ENCODE results near the gene RYR3. TPM values are rescaled to one million over a fixed set of nuclear protein-coding genes. Genes with fewer than 3 reads are reported as not detected.

Gene RYR3
- total RNA-seq, 2 experiments from 2014 or later, result 0.06 to 0.32 TPM

- DNase-seq (ENCODE audit: low spot score), result no peak
- Histone ChIP-seq H3K27ac (ENCODE audit: low read depth, low read length, poor library complexity, severe bottlenecking) (no peak overlapping the region), H2AFZ (ENCODE audit: low read length) (0 out of 2 replicates have a peak overlapping the region, but pooled peaks have one; percentile 14), H3K9me2 (ENCODE audit: insufficient read depth, low read length) (no peaks in the 10 kb centered on the region), H3K4me3 (ENCODE audit: low read depth, low read length, poor library complexity, severe bottlenecking) (no peak overlapping the region), H3K79me2 (ENCODE audit: insufficient read depth, low read depth, low read length) (no peaks in the 10 kb centered on the region), H3K4me1 (ENCODE audit: insufficient read depth, low read length, poor library complexity, severe bottlenecking) (peaks cover 28% of the 10 kb centered on the region), H3K36me3 (ENCODE audit: insufficient read depth, low read length) (no peaks in the 10 kb centered on the region), H4K20me1 (ENCODE audit: insufficient read depth, low read length) (no peaks in the 10 kb centered on the region), H3K4me2 (ENCODE audit: low read length) (peak overlapping the region; percentile 0; the same call in 1 of the 2 replicates), H3K9me3 (ENCODE audit: low read length) (no peaks in the 10 kb centered on the region)
- TF ChIP-seq CTCF (conservative IDR thresholded peaks at IDR 0.05; ENCODE audit: low read length) (no peak), EZH2phosphoT487 (IDR thresholded peaks at IDR 0.05; ENCODE audit: borderline replicate concordance, low read depth, low read length) (no peak)
- no TSS peak for BruUV-seq (replicated peaks)
- intact Hi-C loops (cut with micrococcal nuclease; ENCODE audit: unreplicated experiment), result no loop called here
- POLR2A ChIA-PET, result no interaction called here
- CTCF ChIA-PET (ENCODE audit: unreplicated experiment), result no interaction called here
Measured at GRCh38 chr15:33678176-33678575, 367.4 kb downstream of the RYR3 start.

- TF ChIP-seq CTCF (conservative IDR thresholded peaks at IDR 0.05; ENCODE audit: low read length) (no peak), EZH2phosphoT487 (IDR thresholded peaks at IDR 0.05; ENCODE audit: borderline replicate concordance, low read depth, low read length) (no peak)
- BruUV-seq (replicated peaks), result no TSS peak
- Histone ChIP-seq H3K4me1 (ENCODE audit: insufficient read depth, low read length, poor library complexity, severe bottlenecking) (peaks cover 28% of the 10 kb centered on the region), H3K27ac (ENCODE audit: low read depth, low read length, poor library complexity, severe bottlenecking) (no peak overlapping the region), H3K79me2 (ENCODE audit: insufficient read depth, low read depth, low read length) (no peaks in the 10 kb centered on the region), H3K9me2 (ENCODE audit: insufficient read depth, low read length) (no peaks in the 10 kb centered on the region), H3K4me2 (ENCODE audit: low read length) (0 out of 2 replicates have a peak overlapping the region, but pooled peaks have one; percentile 12), H4K20me1 (ENCODE audit: insufficient read depth, low read length) (no peaks in the 10 kb centered on the region), H3K36me3 (ENCODE audit: insufficient read depth, low read length) (no peaks in the 10 kb centered on the region), H3K4me3 (ENCODE audit: low read depth, low read length, poor library complexity, severe bottlenecking) (no peak overlapping the region), H2AFZ (ENCODE audit: low read length) (0 out of 2 replicates have a peak overlapping the region, but pooled peaks have one; percentile 14), H3K9me3 (ENCODE audit: low read length) (no peaks in the 10 kb centered on the region)
- CTCF ChIA-PET (ENCODE audit: unreplicated experiment), result interaction anchor here (1.4 kb wide), 1 partner anchor 22 kb away, joined by 4 read pairs; no protein-coding TSS in a partner anchor
- intact Hi-C loops (cut with micrococcal nuclease; ENCODE audit: unreplicated experiment), result no loop called here
- DNase-seq (ENCODE audit: low spot score), result no peak
- POLR2A ChIA-PET, result interaction anchor here (1.5 to 2.1 kb wide), 2 partner anchors 12 to 389 kb away, joined by 4 to 10 read pairs; no protein-coding TSS in a partner anchor
Measured at GRCh38 chr15:33678602-33679001, 367.8 kb downstream of the RYR3 start.

- BruUV-seq (replicated peaks), result no TSS peak
- H3K79me2 ChIP-seq (ENCODE audit: insufficient read depth, low read depth, low read length), result no peaks in the 10 kb centered on the region
- TF ChIP-seq EZH2phosphoT487 (IDR thresholded peaks at IDR 0.05; ENCODE audit: borderline replicate concordance, low read depth, low read length), result no peak
- no peak for TF ChIP-seq CTCF (conservative IDR thresholded peaks at IDR 0.05; ENCODE audit: low read length)
- H3K4me3 ChIP-seq (ENCODE audit: low read depth, low read length, poor library complexity, severe bottlenecking), result no peak overlapping the region
- H3K36me3 ChIP-seq (ENCODE audit: insufficient read depth, low read length), result no peaks in the 10 kb centered on the region
- 0 out of 2 replicates have a peak overlapping the region, but pooled peaks have one; percentile 12 for H3K4me2 ChIP-seq (ENCODE audit: low read length)
- no peaks in the 10 kb centered on the region for H4K20me1 ChIP-seq (ENCODE audit: insufficient read depth, low read length)
- no peaks in the 10 kb centered on the region for H3K9me2 ChIP-seq (ENCODE audit: insufficient read depth, low read length)
- DNase-seq (ENCODE audit: low spot score), result peak; percentile 32
- ChIA-PET POLR2A (interaction anchor here (0.6 to 2.1 kb wide), 6 partner anchors 10 to 856 kb away, joined by 3 to 10 read pairs (median 4); no protein-coding TSS in a partner anchor), CTCF (ENCODE audit: unreplicated experiment) (interaction anchor here (1.4 kb wide), 1 partner anchor 21 kb away, joined by 4 read pairs; no protein-coding TSS in a partner anchor)
- H3K9me3 ChIP-seq (ENCODE audit: low read length), result no peaks in the 10 kb centered on the region
- no peak overlapping the region for H3K27ac ChIP-seq (ENCODE audit: low read depth, low read length, poor library complexity, severe bottlenecking)
- peaks cover 28% of the 10 kb centered on the region for H3K4me1 ChIP-seq (ENCODE audit: insufficient read depth, low read length, poor library complexity, severe bottlenecking)
- intact Hi-C loops (cut with micrococcal nuclease; ENCODE audit: unreplicated experiment), result no loop called here
- no peak overlapping the region for H2AFZ ChIP-seq (ENCODE audit: low read length)
Measured at GRCh38 chr15:33679061-33679460, 368.3 kb downstream of the RYR3 start.

Data from OCI-LY7 (cell line).